HG03378 (cell line): Measurements from ENCODE around the gene CAV3.

Experiments used
- ATAC-seq: cut with Tn5 transposase; IDR thresholded peaks from one replicate; pipeline ENCODE4 v1.9.1; 2021; ENCODE audit warnings: mild to moderate bottlenecking, moderate library complexity; ENCODE audit not compliant: unreplicated experiment

Gene CAV3

GRCh38 chr3:8734137-8734878, 706 bp downstream of the CAV3 start:
- no peak for ATAC-seq

DNA sequence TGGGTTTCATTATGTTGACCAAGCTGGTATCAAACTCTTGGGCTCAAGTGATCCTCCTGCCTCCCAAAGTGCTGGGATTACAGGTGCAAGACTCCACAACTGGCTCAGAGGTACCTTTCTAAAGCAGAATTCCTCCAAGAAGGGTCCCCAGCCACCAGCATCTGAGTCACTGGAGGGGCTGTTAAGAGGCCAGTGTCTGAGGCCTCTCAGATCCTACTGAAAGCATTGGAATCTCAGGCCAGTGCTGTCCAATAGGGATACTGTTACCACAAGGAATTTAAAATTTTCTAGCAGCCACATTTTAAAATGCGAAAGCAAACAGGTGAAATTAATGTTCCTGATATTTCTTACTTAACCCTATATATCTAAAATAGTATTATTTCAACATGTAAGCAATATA, 1.3 kb downstream of the CAV3 start:
- ATAC-seq = no peak

GRCh38 chr3:8736436-8736835, 2.8 kb downstream of the CAV3 start:
- no peak for ATAC-seq

- ATAC-seq = no peak
Observed at GRCh38 chr3:8737301-8737700, 3.7 kb downstream of the CAV3 start.

- ATAC-seq = no peak
Observed at GRCh38 chr3:8737823-8738222, 4.2 kb downstream of the CAV3 start.

DNA sequence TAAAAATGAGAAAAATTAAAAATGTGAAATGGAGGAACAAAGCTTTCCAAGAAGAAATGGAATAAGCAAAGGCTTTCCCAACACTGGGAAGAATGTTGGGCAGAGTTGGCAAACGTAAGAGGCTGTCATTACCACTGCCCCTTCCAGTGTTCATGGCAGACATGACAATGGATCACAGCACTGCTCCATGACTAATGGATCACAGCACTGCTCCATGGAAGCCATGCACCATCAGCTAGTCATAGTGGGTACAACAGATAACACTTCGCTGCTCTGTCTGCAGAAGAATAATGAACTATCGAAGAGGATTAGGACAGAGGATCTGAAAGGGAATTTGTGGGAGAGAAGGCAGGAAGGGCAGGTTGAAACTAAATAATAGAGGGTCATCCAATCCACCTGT, 5.0 kb downstream of the CAV3 start:
- ATAC-seq = no peak

DNA sequence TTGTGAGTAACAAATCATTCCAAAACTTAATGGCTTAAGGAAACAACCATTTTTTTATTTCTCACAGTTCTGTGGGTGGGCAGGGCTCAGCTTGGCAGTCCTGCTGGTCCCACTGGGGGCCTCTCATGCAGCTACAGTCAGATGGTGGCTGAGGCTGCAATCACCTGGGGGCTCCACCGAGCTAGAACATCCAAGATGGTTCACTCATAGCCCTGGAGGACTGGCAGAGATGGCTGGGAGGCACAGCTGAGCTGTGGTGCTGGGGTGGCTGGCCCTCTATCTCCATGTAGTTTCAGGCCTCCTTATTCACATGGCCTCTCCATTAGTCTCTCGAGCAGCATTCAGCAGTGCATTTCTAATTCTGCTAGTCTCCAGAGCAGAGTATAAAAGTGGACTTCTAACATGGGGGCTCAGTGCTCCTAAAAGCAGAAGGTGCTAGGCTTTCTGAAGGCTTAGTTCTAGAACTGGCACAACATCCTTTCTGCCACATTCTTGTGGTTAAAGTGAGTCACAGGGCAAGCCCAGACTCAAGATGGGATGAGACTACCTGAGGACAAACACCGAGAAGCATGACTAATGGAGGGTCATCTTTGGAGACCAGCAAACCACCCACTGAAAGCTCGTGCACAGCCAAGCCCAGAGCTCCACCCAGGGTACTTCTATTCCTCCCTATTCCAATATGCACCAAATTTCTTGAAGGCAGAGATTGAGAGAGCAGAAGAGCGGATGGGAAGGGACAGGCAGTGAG, 6.3 kb downstream of the CAV3 start:
- ATAC-seq = peak; percentile 83

DNA sequence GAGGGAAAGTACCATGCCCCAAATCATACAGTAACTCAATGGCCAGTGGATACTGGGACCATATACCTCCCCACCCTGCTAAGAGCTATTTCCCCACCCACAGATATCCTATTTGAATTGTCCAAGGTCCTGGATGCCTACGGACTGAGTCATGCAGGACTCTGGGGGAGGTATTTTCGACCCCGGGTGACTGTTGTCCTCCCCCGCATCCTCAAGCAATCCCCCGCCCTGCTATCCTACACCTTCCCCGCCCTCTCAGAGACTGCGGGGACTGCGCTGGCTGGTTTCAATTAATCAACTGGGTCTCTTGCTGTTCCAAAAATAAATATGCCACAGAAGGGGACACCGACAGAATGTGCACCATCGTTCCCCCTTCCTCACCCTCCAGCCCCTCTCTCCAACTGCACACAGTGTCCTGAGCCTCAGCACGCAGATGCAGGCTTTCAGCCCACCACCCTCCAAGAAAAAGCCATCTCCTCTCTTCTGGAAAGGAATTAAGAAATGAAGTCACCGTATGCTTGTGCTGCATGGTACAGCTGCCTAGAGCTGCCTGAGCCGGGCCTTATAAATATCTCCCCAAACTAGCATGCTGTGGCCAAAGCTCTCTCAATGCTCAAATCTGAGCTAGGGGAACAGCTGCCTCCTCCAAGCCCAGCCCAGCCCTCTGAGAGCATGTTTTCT, 8.1 kb downstream of the CAV3 start:
- ATAC-seq = no peak

- ATAC-seq = no peak
Observed at GRCh38 chr3:8743021-8743601, 9.5 kb downstream of the CAV3 start.

DNA sequence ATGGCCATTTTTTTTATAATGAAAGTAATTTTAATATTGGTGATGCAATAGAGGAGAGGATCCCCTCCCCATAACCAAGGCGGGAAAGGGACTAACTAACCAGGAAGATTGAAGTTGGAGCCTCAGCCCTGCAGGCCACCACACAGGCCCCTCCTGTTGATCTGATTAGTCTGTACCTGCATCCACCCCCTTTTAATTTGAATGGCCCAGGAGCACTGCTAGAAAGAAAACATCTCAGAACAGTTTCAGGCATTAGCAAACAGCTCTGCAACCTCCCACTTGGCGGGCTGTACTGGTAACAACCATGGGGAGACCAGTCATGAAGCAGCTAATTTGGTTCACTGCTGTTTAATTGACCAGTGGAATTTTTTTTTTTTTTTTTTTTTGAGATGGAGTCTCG, 10.3 kb downstream of the CAV3 start:
- no peak for ATAC-seq

DNA sequence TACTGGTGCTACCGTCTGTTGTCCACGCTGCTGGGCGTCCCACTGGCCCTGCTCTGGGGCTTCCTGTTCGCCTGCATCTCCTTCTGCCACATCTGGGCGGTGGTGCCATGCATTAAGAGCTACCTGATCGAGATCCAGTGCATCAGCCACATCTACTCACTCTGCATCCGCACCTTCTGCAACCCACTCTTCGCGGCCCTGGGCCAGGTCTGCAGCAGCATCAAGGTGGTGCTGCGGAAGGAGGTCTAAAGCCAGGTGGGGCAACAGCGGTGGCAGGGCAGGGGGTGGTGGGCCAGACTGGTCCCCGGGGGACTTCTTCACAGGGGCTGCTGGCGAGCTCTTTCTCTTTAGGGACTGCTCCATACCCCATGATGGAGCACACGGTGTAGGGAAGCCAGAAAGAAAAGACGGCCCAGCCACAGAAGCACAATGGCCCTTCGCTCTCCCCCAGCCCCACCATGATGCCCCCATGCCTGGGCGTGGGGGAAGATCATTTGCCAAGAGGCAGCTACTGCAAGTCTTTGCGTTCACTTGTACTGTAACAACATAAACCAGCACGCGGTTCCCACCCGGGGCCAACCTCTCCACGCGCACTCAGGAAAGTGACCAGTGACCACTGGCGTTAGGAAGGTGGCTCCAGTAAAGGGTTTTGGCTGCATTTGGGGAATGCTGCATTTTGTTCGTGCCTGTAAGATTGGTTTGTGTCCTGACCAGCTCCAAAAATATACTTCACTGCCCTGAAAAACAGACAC, 12.2 kb downstream of the CAV3 start:
- ATAC-seq = no peak

DNA sequence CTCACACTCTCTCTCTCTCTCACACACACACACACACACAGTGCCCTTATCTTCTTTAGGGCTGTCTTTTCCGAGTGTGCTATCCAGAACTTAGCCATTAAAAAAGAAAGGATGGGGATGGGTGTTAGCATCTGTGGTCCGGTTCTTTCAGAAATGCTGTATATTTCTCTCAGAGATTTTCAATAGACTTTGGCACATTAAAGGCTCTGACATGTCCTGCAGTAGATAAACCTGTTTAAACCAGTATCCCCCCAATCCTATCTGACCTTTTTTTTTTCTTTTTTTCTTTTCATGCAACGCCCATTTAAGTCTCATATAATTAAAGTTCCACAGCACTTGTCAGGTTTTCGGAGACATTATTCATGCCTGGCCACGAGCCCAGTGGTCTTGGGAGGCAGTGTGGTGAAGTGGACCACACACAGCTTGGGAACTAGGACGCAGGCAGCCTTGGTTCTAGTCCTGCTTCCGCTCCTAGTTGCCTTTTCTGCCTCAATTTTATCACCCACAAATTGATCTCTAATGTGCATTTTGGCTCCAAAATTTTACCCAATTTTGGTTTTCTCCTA, 13.3 kb downstream of the CAV3 start:
- ATAC-seq = no peak

GRCh38 chr3:8749316-8749715, 15.7 kb downstream of the CAV3 start:
- no peak for ATAC-seq

DNA sequence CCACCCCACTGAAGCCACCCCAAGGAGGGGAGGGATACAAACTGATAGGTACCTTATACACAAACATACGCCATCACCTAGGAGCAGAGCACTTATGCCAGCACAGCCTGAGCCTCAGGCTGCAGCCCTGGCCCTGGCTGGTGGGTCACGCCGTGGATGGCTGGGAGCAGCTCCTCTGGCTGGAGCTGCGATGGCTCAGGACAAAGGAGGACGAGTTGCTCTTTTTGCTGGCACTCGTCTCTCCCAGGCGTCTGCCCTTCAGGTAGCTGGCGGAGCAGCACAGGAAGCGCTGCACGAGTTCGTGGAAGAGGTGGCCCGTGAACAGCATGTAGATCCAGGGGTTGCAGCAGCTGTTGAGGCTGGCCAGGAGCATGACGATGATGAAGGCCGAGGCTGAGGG, 19.2 kb downstream of the CAV3 start:
- no peak for ATAC-seq

- no peak for ATAC-seq
Observed at GRCh38 chr3:8755097-8755496, 21.5 kb downstream of the CAV3 start.

GRCh38 chr3:8755564-8756237, 22.1 kb downstream of the CAV3 start:
- no peak for ATAC-seq

DNA sequence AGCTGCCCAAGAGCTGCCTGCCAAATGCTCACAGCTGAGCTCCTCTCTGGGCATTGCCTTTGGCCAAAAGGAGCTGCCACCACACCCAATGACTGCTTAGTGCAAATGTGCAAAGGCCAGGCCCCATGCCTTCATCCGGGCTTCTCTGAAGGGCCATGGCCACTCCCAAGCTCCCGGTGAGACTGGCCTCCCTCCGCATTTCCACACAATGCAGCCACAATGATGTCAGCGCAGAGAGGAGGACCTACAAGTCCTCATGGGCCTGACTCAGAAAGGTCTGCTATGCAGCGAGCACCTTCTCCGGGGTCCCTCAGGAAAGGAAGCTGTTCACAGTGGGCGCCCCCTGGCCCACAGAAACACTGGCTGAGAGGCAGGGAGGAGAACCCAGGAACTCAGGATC, 23.1 kb downstream of the CAV3 start:
- ATAC-seq = no peak

GRCh38 chr3:8757551-8758518, 24.2 kb downstream of the CAV3 start:
- no peak for ATAC-seq
